Mucosa of descending colon (tissue), 3 donors: Measurements from ENCODE around the gene C10orf90. TPM values are rescaled to one million over a fixed set of nuclear protein-coding genes. Genes with fewer than 3 reads are reported as not detected.

Experiments used
- ATAC-seq: fragments of 200-7000 bp; cut with Tn5 transposase; one replicate; pipeline ENCODE4 v1.9.1; 2020; ENCODE audit warnings: mild to moderate bottlenecking, moderate library complexity
- DNase-seq, 3 donors: peaks; one replicate each; pipeline ENCODE4 v3.0.0-alpha.2; 2020
- H3K36me3 ChIP-seq: fragments of 200-600 bp; one replicate; pipeline ENCODE4 v1.8.0; 2021; ENCODE audit warnings: low read depth, mild to moderate bottlenecking
- H3K4me1 ChIP-seq: fragments of 200-600 bp; one replicate; pipeline ENCODE4 v1.8.0; 2021; ENCODE audit warnings: low read depth, mild to moderate bottlenecking
- H3K4me3 ChIP-seq: fragments of 200-600 bp; one replicate; pipeline ENCODE4 v1.8.0; 2021; ENCODE audit warnings: mild to moderate bottlenecking
- H3K9me3 ChIP-seq: fragments of 200-600 bp; one replicate; pipeline ENCODE4 v1.8.0; 2021; ENCODE audit warnings: mild to moderate bottlenecking
- intact Hi-C, 2 donors: fragments of 100-400 bp; cut with DNase I in 1 of 2; cut with micrococcal nuclease in 1 of 2; formaldehyde crosslinking; loops; one replicate each; pipeline versions ENCODE4 v1.11.0 to v1.11.1; 2022; cut with DNase I, micrococcal nuclease
- total RNA-seq, 3 donors: library from RNA; stranded (reverse); fragmentation: NEBNext Ultra II Directional in 2 of 3; extraction: Animal tissue kit (Norgen Biotek cat#: 25700) in 2 of 3; gene quantifications; one replicate each; pipeline versions ENCODE4 v1.2.1 to v1.2.4, GENCODE V29; 2021 to 2023
- TF ChIP-seq, protein P1 (sequence below): fragments of 200-600 bp; IDR thresholded peaks from one replicate; pipeline ENCODE4 v1.8.0; 2022; ENCODE audit warnings: antibody characterized with exemption, mild to moderate bottlenecking
- donor health status: DM: no; HTN: no; CAD: no; lungs with moderate emphysema.
- donor health status: DM: no; HTN: no; CAD: no.
- donor health status: DM: no; HTN: yes; CAD: no.

The C10orf90 gene
- total RNA-seq, 3 donors from 2014 or later, result 1.1 TPM; not detected in 2

DNA sequence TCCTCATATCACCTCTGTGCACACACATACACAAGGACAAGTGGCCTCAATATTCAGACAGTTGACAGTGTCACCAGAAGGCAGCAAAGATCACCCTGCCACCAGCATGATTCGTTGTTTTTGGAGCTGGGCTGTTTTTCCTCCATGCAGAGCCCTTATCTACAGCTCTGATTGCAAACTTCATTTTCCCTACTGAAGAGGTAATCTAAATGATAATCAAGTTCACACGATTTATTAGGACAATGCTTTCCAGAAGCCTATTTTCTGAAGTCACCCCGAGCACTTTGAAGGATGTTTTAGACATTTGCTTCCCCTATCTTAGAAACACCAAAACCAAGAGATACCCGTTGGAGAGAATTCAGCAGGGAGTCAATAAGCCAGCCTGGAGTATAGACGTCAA is 236.3 kb downstream of the C10orf90 start:
- intact Hi-C loops, result no loop called here
- DNase-seq, result no peak
- H3K36me3 ChIP-seq, result no peaks in the 10 kb centered on the region
- TF ChIP-seq, protein P1, sequence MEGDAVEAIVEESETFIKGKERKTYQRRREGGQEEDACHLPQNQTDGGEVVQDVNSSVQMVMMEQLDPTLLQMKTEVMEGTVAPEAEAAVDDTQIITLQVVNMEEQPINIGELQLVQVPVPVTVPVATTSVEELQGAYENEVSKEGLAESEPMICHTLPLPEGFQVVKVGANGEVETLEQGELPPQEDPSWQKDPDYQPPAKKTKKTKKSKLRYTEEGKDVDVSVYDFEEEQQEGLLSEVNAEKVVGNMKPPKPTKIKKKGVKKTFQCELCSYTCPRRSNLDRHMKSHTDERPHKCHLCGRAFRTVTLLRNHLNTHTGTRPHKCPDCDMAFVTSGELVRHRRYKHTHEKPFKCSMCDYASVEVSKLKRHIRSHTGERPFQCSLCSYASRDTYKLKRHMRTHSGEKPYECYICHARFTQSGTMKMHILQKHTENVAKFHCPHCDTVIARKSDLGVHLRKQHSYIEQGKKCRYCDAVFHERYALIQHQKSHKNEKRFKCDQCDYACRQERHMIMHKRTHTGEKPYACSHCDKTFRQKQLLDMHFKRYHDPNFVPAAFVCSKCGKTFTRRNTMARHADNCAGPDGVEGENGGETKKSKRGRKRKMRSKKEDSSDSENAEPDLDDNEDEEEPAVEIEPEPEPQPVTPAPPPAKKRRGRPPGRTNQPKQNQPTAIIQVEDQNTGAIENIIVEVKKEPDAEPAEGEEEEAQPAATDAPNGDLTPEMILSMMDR, result no peak
- no peak overlapping the region for H3K4me3 ChIP-seq
- no peaks in the 10 kb centered on the region for H3K9me3 ChIP-seq
- ATAC-seq, result no peak
- no peaks in the 10 kb centered on the region for H3K4me1 ChIP-seq

DNA sequence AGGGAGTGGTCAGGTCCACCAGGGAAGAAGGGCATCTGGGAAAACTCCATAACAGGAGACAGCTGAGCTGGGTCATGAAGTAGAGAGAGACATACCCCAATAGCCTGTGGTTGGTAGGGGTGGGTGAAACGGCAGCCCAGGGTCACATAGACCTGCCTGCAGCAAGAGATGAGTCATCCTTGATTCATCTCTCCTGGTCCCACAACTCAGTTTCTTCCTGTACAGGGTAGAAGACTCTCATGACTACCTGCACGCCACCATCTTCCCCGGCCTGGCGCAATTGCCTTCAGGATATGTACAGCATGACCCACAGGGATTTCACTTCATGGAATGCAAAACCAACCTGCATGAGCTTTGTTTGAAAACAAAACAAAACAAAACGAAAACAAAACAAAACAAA is 237.1 kb downstream of the C10orf90 start:
- no peak for DNase-seq
- Histone ChIP-seq H3K4me1 (no peaks in the 10 kb centered on the region), H3K4me3 (no peak overlapping the region), H3K36me3 (no peaks in the 10 kb centered on the region), H3K9me3 (no peaks in the 10 kb centered on the region)
- TF ChIP-seq, protein P1, result no peak
- intact Hi-C loops, result no loop called here
- ATAC-seq, result no peak

DNA sequence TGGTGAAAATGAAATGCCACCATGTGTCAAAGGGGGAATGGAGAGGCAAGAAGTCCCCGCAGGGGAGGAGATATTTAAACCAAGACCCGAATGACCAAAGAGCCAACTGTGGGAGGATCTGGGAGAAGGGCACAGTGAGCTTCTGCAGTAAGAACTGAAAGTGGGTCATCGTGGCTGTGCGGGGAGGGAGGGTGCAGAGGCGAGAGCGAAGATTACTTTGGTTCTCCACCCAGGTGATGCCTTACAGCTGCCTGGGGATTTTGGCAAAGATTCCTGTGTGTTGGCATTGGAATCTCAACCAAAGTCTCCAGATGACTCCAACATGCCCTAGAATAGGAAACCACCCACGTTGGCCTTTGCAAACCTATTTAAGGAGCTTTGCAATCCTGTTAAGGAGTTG is 238.0 kb downstream of the C10orf90 start:
- intact Hi-C loops, result no loop called here
- Histone ChIP-seq H3K36me3 (no peaks in the 10 kb centered on the region), H3K4me1 (no peaks in the 10 kb centered on the region), H3K9me3 (no peaks in the 10 kb centered on the region), H3K4me3 (no peak overlapping the region)
- TF ChIP-seq, protein P1, result no peak
- no peak for DNase-seq
- no peak for ATAC-seq

DNA sequence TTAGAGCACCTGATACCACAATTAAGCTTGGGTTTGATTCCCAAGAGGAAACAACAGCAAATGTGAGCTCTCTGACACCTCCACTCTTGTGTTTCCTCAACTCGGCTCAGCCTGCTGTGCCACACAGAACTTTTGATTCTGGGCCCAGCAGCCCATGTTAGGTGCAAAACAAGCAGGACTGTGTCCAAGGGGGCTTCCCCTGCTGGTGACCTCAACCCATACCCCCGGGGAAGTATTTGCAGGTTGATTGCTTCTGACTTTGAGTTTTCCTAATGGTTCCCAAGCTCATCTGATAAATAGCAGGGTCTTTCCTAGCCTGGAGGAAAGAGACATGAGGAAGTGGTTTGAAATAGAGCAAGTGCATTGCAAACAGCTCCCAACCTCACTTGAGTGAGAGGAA is 238.7 kb downstream of the C10orf90 start:
- intact Hi-C loops, result no loop called here
- TF ChIP-seq, protein P1, result no peak
- no peaks in the 10 kb centered on the region for H3K9me3 ChIP-seq
- H3K4me1 ChIP-seq, result no peaks in the 10 kb centered on the region
- DNase-seq (no peak), ATAC-seq (no peak)
- no peak overlapping the region for H3K4me3 ChIP-seq
- H3K36me3 ChIP-seq, result no peaks in the 10 kb centered on the region

DNA sequence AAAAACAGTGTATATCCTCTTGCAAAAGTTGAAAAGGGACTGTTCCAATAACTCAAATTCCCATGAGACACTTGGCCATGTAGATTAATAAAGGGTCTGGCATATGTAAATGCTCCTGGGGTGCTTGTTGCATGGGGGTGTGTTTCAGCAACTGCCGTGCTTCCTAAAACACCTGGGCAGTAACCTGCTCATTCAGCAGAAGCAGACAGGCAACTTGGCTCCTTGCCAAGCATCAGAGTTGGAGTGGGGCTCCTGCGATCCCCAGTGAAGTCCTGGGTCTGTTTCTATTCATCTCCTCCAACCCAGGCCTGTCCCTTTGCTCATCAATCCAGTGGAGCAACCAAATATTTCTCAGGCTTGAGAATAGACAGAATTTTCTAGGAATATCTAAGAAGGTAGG is 240.0 kb downstream of the C10orf90 start:
- no peaks in the 10 kb centered on the region for H3K36me3 ChIP-seq
- intact Hi-C loops, result no loop called here
- no peaks in the 10 kb centered on the region for H3K4me1 ChIP-seq
- TF ChIP-seq, protein P1, result no peak
- H3K9me3 ChIP-seq, result no peaks in the 10 kb centered on the region
- no peak overlapping the region for H3K4me3 ChIP-seq
- no peak for ATAC-seq
- no peak for DNase-seq

DNA sequence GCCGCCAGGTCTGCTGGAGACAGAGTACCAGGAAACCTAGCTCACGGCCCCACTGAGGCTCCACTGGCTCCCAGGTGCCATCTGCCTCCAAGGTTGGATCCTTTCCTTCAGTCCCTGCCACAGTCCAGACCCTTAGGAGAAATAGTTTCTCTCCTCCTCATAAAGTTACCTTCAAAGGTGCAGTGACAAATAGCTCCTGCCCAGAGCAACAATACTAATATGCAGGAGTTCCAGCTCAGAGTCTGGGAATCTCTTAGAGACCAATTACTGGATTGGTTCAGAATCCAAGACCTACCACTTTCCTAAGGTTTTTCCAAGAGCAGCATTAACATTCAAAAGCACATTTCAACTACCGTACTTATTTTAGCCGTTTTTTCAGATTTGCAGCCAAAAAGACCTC is 241.2 kb downstream of the C10orf90 start:
- Histone ChIP-seq H3K9me3 (peaks cover 6% of the 10 kb centered on the region), H3K4me1 (no peaks in the 10 kb centered on the region), H3K4me3 (no peak overlapping the region), H3K36me3 (no peaks in the 10 kb centered on the region)
- DNase-seq, result no peak
- TF ChIP-seq, protein P1, result no peak
- intact Hi-C loops, result no loop called here
- ATAC-seq, result no peak
